NCI-H187 (cell line): ENCODE results near the gene SMIM9.
"Not testable (repeated sequence)": the region's sequence is repeated elsewhere in the genome, so short reads cannot be mapped to it uniquely, and the experiment has no call there.

Experiments used
- DNase-seq, 2 experiments: peaks; one replicate each; lab custom pipeline; 2025; lab: John Stamatoyannopoulos, UW

Gene SMIM9

DNA sequence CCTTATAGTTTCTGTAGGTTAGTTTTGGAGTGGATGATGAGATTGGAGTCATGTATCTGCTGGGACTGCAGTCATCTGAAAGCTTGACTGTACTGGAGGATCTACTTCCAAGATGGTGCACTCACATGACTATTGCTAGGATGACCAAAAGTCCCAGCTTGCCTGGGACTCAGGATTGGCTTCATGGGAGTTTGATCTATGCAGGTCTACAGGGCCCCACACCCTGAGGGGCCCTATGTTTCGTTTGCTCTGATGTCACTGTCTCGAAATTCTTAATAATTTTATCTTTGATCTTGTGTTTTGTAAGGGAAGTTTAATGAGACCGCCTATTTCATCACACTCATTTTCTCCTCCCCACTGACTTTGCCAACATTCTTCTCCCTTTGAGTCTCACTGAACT, at the start of gene SMIM9:
TSS of gene SMIM9 (minus strand) at position 101 of the 400 bp plus-strand sequence. CDS start 3,806 bp downstream, outside the sequence.
- DNase-seq = no peak

DNA sequence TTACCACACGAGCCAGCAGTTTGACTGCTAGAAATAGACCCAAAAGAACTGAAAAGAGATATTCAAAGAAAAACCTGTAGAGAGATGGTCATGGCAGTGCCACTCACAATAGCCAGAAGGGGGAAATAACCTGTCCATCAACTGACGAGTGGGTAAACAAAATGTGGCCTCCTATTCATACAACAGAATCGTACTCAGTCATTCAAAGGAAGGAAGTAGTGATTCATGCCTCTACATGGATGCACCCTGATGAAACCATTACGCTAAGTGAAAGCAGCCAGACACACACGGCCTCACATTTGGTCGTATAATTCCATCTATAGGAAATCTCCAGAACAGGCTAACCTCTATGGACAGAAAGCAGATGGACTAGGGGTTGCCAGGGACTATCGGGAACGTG, 49.6 kb upstream of the SMIM9 start:
- DNase-seq = not testable (repeated sequence)

DNA sequence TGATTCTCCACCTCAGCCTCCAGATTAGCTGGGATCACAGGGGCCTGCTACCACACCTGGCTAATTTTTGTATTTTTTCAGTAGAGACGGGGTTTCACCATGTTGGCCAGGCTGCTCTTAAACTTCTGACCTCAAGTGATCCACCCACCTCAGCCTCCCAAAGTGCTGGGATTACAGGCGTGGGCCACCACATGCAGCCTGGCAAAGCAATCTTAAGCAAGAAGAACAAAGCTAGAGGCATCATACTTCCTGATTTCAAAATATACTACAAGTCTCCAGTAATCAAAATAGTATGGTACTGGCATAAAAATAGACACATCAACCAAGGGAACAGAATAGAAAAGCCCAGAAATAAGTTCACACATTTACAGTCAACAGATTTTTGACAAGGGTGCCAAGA, 38.9 kb upstream of the SMIM9 start:
- DNase-seq = no peak

DNA sequence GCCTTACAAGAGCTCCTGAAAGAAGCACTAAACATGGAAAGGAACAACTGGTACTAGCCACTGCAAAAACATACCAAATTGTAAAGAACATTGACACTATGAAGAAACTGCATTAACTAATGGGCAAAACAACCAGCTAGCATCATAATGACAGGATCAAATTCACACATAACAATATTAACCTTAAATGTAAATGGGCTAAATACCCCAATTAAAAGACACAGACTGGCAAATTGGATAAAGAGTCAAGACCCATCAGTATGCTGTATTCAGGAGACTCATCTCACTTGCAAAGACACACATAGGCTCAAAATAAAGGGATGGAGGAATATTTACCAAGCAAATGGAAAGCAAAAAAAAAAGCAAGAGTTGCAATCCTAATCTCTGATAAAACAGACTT, 34.1 kb upstream of the SMIM9 start:
- not testable (repeated sequence) for DNase-seq

DNA sequence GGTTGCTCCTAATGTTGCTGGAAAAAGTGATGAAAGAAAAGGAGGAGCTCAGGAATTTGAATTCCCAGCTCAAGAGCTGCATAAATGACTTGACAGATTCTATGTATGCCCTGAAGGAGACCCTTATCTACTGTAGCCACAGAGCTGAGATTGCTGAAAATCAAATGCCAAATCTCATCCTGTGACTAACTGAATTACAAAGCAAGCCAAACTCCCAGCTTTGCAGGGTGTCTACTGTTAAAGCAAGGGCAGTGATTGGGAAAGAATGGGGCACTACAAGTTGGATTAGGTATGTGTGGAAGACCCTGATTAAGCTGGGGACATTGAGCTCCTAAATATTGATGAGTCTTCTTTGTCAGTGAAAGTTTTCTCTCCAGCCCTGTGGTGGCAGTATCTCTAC, 20.8 kb upstream of the SMIM9 start:
- no peak for DNase-seq

DNA sequence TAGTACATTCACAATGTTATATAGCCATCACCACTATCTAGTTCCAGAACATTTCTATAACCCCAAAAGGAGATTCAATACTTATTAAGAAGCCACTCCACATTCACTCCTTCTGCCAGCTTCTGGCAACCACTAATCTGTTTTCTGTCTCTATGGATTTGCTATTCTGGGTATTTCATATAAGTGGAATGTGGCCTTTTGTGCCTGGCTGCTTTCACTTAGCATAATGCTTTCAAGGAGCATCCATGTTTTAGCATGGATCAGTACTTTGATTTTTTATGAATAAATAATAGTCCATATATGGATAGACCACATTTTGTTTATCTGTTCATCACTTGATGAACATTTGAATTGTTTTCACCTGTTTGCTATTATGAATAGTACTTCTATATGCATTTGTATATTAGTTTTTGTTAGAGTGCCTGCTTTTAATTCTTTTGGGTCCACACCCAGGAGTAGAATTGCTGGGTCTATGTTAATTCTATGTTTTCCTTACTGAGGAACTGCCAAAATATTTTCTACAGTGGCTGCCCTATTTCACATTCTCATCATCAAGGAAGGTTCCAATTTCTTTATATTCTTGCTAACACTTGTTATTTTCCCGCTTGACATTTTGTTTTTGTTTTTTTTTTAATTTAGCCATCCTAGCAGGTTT, 16.6 kb upstream of the SMIM9 start:
- no peak for DNase-seq

DNA sequence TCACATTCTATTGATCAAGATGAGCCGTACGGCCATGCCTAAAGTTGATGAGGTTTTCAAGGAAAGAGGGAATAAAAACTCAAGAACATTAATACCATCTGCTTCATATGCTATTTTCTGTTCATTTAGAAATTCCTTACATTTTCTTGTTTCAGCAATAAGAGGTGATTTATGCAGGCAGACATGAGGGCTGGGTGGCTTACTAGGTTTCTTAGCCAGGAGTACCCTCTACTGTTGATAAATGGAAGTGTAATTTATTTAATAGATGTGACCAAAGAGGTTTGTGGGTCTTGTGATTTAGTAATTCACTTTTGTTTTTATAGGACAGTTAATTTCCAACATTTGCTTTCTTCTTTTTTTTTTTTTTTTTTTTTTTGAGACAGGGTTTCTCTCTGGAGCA, 6.4 kb upstream of the SMIM9 start:
- DNase-seq = peak in 1 of 2 experiments; percentile 34

DNA sequence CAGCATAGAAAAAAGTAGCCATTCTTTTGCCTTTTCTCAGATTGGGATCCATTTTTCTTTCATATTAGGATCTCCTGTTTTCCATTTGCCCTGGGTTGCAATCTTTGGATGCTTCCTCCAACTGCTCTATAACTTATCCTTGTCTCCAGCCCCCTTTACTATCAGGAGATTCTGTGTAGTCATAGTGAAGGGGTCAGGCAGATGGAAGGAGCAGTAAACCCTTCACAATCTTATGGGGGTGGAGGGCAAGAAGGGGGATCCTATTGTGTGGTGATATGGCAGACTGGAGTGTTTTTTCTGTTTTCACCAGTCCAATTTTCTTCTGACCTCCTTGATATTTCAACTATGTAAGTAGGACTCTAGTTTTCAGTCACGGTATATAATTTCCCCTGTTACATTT, 1.7 kb upstream of the SMIM9 start:
- DNase-seq = no peak

DNA sequence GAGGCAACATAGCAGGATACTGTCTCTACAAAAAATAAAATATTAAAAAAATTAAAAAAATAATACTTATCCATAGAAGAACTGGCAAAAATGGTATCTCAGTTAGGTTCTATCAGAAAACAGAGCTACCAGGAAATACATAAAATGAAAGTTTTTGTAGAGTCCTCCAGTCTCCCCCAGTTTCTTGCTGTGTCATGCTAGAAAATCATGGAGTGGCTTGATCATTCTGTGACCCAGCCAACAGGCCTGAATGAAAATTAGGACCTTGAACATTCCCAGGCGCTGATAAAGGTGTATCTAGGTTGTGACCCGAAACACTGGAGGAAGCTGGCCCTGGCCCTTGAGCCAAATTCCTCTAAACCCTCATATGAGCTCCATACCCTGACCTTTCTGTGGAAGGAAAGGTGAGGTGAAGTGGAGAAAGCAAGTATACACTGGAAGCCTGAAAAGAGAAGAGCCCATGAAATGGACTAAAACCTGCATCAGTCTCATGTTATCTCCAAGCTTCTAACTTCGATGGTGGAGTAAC, 652 bp downstream of the SMIM9 start:
- no peak for DNase-seq

DNA sequence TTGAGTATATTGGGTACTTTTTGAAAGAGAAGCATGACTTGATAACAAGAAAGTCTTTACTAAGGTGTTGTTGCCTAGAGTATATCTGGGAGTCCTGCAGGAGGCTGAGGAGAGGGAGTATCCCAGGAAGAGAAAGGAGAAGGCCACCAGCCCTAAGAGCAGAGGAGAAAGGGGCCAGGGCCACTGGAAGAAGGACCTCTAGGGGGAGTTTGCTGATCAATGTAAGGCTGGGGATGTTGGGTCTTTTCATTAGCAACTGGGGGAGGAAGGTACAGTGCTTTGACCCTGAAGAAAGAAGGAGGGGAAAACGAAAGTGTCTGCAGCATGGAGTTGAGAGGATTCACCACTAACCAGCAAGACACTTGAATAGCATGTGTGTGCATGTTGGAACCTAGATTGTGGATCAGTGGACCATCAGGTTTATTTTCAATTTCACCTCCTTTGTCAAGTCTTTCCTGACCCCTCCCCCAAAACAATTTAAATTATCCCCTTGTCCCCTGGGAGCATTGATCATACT, 4.5 kb downstream of the SMIM9 start:
- DNase-seq = no peak

DNA sequence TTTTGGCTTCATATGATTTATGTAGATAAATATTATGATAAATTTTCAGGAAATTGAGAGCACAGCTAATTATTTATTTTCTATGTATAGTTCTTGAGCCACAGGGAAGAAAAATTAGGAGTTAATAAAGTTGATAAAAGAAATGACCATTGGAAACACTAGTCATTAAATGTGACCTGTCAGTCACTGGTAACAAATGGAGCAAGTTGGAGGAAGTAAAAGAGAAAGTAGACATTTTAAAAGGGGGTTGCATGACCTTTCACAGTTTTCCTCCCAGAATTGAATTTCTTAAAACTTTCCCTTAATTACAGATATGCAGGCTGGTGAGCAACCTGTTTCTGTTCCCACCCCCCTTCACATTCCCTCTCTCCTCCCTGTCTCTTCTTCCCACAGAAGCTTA, 5.3 kb downstream of the SMIM9 start:
- no peak for DNase-seq

DNA sequence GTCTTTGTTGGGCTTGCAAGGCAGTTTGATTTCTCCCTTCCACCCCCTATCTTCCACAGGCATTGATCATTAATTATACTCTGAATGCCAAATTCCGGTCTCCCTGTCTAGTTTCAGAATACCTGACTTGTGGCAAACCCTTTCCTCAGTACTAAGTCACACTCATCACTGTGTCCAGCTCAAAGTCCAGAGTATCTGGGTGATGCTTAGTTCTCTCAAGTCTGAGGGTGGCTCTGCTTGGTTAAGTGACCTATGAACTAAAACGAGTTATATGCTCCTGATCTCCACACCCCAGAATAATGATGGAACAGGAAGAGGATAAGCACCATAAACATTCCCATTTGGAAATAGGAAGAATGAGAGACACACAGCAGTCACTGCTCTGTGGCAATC, 6.5 kb downstream of the SMIM9 start:
- DNase-seq = no peak

DNA sequence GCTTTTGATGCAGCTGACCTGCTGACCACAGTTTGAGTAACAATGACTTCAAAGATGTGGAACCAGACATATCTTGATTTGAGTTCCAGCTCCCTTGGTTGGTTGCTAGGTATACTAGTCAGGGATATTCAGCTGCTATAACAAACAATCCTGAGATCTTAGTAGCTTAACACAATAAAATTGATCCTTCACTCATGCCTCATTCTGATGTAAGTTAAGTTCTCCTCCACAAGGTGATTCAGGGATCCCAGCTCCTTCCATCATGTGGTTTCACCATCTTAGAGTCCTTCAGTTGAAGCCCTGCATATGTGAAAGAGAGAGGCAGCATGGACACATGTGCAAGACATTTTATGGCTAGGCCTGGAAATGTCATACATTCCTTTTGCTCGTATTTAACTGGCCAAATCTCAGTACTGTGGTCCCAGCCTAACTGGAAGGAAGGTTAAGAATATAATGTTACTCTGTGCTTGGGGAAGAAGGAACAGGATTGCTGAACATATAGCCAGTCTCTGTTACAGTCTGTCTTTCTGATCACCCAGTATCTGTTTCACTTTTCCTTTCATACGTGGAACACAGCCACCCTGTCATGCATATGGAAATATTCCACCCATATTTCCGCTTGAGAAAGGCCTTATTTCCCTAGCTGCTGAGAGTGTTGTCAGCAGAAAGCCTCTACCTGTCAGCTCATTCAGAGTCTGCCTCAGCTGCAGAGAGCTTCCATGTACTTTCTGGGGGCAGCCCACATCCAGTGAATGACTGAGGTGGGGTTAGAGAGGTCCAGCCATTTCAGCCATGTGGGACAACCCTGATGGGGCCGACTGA, 7.1 kb downstream of the SMIM9 start:
- no peak for DNase-seq

DNA sequence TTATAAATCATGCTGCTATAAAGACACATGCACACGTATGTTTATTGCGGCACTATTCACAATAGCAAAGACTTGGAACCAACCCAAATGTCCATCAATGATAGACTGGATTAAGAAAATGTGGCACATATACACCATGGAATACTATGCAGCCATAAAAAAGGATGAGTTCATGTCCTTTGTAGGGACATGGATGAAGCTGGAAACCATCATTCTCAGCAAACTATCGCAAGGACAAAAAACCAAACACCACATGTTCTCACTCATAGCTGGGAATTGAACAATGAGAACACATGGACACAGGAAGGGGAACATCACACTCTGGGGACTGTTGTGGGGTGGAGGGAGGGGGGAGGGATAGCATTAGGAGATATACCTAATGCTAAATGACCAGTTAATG, 8.9 kb downstream of the SMIM9 start:
- not testable (repeated sequence) for DNase-seq

DNA sequence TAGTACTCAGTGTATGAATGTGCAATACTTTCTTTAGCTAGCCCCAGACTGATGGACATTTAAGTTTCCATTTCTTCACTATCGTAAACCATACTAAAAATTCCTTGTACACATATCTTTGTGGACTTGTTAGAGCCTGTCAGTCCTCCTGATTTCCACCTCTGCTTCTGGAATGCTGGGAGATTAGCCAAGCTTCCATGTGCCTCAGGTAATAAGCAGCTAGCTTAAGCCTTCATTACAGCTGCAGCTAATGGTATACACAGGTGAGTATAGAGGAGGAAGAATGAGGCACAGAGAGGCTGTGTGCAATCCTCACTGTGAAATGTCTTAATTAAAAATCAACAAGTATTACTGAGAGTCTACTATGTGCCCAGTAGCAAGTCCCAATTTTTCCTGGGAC, 9.8 kb downstream of the SMIM9 start:
- DNase-seq = no peak

DNA sequence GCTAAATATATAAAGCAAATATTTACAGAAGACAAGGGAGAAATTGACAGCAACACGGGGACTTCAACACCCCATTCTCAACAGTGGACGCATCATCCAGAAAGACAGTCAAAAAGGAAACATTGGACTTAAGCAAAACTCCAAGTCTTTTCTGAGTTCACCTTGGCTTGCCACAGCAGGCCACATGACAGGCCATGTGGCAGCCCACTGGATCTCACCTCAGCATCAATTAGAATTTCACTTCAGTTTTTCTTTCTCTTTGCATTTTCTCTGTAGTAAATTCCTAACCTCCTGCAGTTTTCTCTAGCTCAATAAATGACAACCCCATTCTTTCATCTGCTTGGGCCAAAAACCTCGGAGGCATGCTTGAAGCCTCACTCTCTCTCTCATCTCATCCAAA, 12.4 kb downstream of the SMIM9 start:
- no peak for DNase-seq

DNA sequence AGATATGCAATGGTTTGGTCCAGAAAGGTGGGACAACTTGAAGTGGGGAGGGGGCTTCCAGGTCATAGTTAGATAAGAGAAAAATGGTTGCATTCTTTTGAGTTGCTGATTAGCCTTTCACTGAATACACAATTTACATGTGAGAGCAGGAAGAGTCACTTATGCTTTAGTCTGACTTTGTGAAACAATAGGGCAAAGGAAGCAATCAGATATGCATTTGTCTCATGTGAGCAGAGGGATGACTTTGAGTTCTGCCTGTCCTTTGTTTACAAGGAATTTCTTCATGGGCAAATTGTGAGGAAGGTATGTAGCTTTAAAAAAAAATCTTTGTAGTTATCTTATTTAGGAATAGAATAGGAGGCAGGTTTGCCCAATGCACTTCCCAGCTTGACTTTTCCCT, 12.9 kb downstream of the SMIM9 start:
- DNase-seq = no peak

DNA sequence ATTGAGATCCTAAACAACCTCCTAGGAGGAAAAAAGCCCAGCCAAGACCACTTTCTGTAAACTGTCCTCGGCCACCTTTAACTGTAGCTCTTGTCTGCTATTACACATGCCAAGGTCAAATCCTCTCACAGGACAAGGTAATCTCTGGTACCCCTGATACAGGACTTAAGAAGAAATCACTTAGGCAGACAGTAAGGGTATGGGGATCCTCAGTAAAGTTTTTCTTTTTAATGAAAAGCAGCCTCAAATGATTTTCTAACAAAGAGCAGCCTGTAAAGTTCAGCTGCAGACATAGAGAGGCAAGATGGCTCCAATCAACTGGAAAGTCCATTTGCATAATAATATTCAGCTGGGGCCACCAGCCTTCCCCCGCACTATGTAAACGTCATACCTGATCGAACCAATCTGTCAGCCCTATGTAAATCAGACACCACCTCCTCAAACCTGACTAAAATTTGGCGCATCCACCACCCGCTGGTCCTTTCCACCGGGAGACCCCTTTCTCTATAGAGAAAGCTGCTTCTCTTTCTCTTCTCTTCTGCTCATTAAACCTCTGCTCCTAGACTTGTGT, 14.6 kb downstream of the SMIM9 start:
- no peak for DNase-seq

DNA sequence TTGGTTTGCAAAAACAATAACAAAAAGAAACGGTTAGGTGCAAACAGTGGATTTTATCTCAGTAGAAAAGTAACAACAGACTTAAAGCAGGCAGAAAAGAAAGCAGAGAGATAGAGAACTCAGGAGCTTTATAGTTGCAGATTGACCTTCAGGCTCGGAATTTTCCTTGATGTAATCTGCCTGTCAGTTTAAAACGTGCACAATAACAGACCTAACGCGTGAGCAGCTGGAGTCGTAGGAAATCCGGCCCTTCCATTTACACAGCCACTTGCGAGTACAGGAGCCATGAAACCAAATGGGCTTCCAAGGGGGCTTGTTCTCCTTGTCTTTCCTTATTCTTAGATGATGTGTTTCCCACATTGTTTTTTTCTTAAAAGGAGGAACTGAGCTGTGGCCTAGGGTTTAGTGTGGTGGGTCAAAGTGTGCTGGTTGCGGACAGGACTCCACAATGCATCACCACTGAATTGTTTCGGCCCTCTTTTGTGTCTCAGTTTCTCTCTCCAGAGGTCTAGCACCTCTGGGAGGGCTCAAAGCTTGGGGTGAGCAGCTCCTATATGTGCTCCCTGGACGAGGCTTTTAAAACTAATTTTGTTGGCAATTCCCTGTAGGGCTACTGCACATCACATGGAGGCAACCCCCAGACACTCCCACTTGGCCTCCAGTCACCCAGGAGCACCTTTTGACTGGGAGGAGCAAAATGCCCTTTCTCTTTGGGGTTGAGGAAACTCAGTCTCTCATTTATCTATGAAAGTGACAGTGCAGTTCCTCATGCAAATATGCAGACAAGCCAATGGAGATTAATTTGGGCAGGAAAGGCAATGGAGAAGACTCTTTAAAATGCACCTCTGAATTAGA, 15.3 kb downstream of the SMIM9 start:
- no peak for DNase-seq

DNA sequence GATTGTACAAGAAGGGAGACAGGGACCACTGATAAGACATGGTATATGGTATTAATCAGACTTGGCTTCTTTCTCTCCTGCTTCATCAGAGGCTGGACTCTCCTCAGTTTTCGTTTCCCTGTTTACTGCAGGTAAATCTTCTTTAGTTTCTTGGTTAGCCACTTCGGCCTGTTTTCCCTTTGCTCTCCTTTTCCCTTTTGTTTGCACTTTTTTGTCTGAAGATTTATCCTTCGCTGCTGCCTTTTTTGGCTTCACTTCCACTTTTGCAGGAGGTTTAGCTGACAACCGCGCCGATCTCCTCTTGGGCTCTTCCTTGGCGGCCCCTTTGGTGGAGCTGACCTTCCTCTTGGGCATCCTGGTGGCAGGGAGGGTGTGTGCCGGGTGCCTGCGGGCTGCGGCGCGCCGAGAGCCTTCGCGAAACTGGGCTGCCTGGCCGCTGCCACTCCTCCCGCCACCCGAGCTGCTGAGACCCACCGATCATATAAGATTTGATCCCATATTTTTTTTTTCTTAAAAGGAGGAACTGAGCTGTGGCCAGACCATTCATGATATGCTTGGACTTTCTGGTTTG, 17.3 kb downstream of the SMIM9 start:
- not testable (repeated sequence) for DNase-seq

DNA sequence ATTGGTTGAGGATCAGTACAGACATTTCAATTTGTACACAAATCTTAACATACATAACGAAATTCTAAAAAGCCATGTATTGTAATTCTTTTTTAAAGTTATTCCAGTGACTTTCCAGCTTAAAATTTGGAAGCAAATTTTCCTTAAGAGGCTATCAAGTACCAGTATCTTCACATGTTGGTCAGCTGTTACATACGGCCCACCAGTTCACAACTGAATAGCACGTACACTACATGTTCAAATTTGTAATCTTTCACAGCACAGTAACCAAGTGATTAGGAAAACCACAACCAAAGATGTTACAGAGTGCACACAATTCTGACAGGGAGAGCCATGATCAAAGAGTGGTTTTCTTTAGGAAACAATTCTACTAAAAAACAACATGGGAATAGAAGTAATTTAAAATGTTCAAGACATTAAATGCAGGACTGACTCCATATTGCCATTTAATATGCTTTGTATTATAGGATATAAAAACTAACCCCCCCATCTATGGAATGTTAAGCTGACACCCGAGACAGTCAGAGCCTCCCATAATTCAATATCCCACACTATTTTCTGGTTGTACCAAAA, 18.1 kb downstream of the SMIM9 start:
- DNase-seq = not testable (repeated sequence)
